ENCODE results near the gene RAMP3. TPM values are rescaled to one million over a fixed set of nuclear protein-coding genes. Genes with fewer than 3 reads are reported as not detected.

RAMP3 gene
- total and polyA plus RNA-seq, 2 donors (not counting 1 experiment from before 2014, with no cell fraction given), result 0.17 TPM; not detected in 1

- Histone ChIP-seq H4K20me1 (ENCODE audit: control insufficient read depth, extremely low read depth, insufficient read depth, low read length) (no peaks in the 10 kb centered on the region), H3K79me2 (ENCODE audit: control insufficient read depth, insufficient read depth, low read length) (no peaks in the 10 kb centered on the region), H3K4me2 (ENCODE audit: extremely low read depth, insufficient read depth, low read length) (no peak overlapping the region)
Observed at GRCh38 chr7:45155941-45156340, 1.6 kb upstream of the RAMP3 start.

DNA sequence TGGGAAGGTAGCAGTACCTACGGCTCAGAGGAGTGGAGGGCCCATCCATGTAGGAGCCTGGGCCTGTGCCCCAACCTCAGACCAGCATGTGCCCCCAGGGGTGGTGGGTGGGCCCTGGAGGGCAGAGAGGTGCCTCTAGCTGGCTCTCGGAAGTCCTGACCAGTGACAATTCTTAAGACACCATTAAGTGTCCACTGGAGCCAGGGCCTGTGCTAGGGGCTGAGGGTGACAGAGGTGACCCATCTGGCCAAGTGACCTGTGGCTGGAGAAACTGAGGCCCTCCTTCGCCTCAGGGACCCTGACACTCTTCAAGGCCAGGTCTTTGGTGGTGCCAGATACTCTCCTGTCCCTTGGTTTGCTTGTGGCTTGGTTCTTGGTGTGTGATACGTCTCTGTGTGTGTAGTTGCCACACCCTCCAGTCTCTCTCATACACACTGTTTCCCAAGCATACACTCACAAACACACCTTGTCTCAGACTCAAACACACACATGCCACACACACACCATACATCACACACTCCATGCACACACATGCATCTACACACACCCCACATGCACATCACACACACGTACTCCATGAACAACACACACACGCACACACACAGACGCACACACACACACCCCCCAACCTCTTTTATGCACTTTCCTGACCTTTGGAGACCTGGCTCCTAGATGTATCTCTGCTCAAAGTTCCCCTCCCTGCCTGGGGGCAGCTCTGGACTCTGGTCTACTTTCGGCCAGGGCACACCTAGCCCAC is 897 bp upstream of the RAMP3 start:
- H2AFZ ChIP-seq (ENCODE audit: low read length), result no peak overlapping the region
- H3K36me3 ChIP-seq (ENCODE audit: control insufficient read depth, insufficient read depth, low read length), result no peaks in the 10 kb centered on the region
- DNase-seq (ENCODE audit: low read depth in 2 of 2), result no peak
- TF ChIP-seq EZH2 (IDR thresholded peaks at IDR 0.05; ENCODE audit: low read length, missing control alignments), result no peak
- TF ChIP-seq, protein P1, sequence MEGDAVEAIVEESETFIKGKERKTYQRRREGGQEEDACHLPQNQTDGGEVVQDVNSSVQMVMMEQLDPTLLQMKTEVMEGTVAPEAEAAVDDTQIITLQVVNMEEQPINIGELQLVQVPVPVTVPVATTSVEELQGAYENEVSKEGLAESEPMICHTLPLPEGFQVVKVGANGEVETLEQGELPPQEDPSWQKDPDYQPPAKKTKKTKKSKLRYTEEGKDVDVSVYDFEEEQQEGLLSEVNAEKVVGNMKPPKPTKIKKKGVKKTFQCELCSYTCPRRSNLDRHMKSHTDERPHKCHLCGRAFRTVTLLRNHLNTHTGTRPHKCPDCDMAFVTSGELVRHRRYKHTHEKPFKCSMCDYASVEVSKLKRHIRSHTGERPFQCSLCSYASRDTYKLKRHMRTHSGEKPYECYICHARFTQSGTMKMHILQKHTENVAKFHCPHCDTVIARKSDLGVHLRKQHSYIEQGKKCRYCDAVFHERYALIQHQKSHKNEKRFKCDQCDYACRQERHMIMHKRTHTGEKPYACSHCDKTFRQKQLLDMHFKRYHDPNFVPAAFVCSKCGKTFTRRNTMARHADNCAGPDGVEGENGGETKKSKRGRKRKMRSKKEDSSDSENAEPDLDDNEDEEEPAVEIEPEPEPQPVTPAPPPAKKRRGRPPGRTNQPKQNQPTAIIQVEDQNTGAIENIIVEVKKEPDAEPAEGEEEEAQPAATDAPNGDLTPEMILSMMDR (conservative IDR thresholded peaks at IDR 0.05 in 1 of 2, IDR thresholded peaks at IDR 0.05 in 1 of 2; ENCODE audit: low read depth in 1 of 2, low read length in 2 of 2), result no peak
- peaks cover 19% of the 10 kb centered on the region for H3K27me3 ChIP-seq (ENCODE audit: control insufficient read depth, insufficient read depth, low read length)
- no peaks in the 10 kb centered on the region for H4K20me1 ChIP-seq (ENCODE audit: control insufficient read depth, extremely low read depth, insufficient read depth, low read length)
- H3K4me3 ChIP-seq (replicated peaks in 1 of 4; ENCODE audit: control extremely low read depth in 1 of 4, insufficient read depth in 1 of 4, low read depth in 3 of 4, low read length in 4 of 4), result no peak overlapping the region
- no peak overlapping the region for H3K27ac ChIP-seq (ENCODE audit: insufficient read depth, low read length)
- H3K9me3 ChIP-seq (ENCODE audit: control insufficient read depth, insufficient read depth, low read depth, low read length), result no peaks in the 10 kb centered on the region
- H3K79me2 ChIP-seq (ENCODE audit: control insufficient read depth, insufficient read depth, low read length), result no peaks in the 10 kb centered on the region
- H3K4me2 ChIP-seq (ENCODE audit: extremely low read depth, insufficient read depth, low read length), result no peak overlapping the region
- no peaks in the 10 kb centered on the region for H3K4me1 ChIP-seq (ENCODE audit: control insufficient read depth, extremely low read depth, insufficient read depth, low read length)
- no peak overlapping the region for H3K9ac ChIP-seq (ENCODE audit: insufficient read depth, low read length)

More at GRCh38 chr7:45155941-45156340, 1.6 kb upstream of the RAMP3 start:
- Histone ChIP-seq H3K27ac (ENCODE audit: insufficient read depth, low read length) (no peak overlapping the region), H3K9me3 (ENCODE audit: control insufficient read depth, insufficient read depth, low read depth, low read length) (no peaks in the 10 kb centered on the region), H3K9ac (ENCODE audit: insufficient read depth, low read length) (no peak overlapping the region), H3K4me1 (ENCODE audit: control insufficient read depth, extremely low read depth, insufficient read depth, low read length) (no peaks in the 10 kb centered on the region), H3K36me3 (ENCODE audit: control insufficient read depth, insufficient read depth, low read length) (no peaks in the 10 kb centered on the region), H3K27me3 (ENCODE audit: control insufficient read depth, insufficient read depth, low read length) (peaks cover 19% of the 10 kb centered on the region), H3K4me3 (replicated peaks in 1 of 4; ENCODE audit: control extremely low read depth in 1 of 4, insufficient read depth in 1 of 4, low read depth in 3 of 4, low read length in 4 of 4) (no peak overlapping the region), H2AFZ (ENCODE audit: low read length) (no peak overlapping the region)
- DNase-seq (ENCODE audit: low read depth in 2 of 2), result no peak
- TF ChIP-seq EZH2 (IDR thresholded peaks at IDR 0.05; ENCODE audit: low read length, missing control alignments), result no peak
- TF ChIP-seq, protein P1 (conservative IDR thresholded peaks at IDR 0.05 in 1 of 2, IDR thresholded peaks at IDR 0.05 in 1 of 2; ENCODE audit: low read depth in 1 of 2, low read length in 2 of 2), result no peak

DNA sequence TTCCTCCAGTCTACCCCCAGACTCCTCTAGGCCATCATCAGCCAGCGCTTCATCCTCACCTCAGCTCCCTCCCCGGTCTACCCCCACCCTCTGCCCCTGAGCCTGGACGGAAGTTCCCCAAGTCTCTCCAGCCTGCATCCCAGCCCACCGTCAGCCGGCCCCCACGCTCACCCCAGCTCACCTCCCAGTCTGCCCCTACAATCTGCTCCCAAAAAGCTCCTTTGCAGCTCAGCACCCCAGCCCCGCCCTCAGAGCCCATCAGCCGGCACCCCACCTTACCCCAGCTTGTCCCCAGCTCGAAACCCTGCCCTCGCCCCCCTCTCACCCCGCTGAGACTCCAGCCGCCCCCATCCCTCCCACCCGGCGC is 322 bp upstream of the RAMP3 start:
- no peak overlapping the region for H3K27ac ChIP-seq (ENCODE audit: insufficient read depth, low read length)
- no peak for DNase-seq (ENCODE audit: low read depth in 2 of 2)
- no peaks in the 10 kb centered on the region for H4K20me1 ChIP-seq (ENCODE audit: control insufficient read depth, extremely low read depth, insufficient read depth, low read length)
- H3K79me2 ChIP-seq (ENCODE audit: control insufficient read depth, insufficient read depth, low read length), result no peaks in the 10 kb centered on the region
- no peak overlapping the region for H3K9ac ChIP-seq (ENCODE audit: insufficient read depth, low read length)
- no peaks in the 10 kb centered on the region for H3K36me3 ChIP-seq (ENCODE audit: control insufficient read depth, insufficient read depth, low read length)
- peaks cover 19% of the 10 kb centered on the region for H3K27me3 ChIP-seq (ENCODE audit: control insufficient read depth, insufficient read depth, low read length)
- H3K9me3 ChIP-seq (ENCODE audit: control insufficient read depth, insufficient read depth, low read depth, low read length), result no peaks in the 10 kb centered on the region
- TF ChIP-seq, protein P1 (conservative IDR thresholded peaks at IDR 0.05 in 1 of 2, IDR thresholded peaks at IDR 0.05 in 1 of 2; ENCODE audit: low read depth in 1 of 2, low read length in 2 of 2), result no peak
- no peak for TF ChIP-seq EZH2 (IDR thresholded peaks at IDR 0.05; ENCODE audit: low read length, missing control alignments)
- H3K4me1 ChIP-seq (ENCODE audit: control insufficient read depth, extremely low read depth, insufficient read depth, low read length), result no peaks in the 10 kb centered on the region
- H3K4me2 ChIP-seq (ENCODE audit: extremely low read depth, insufficient read depth, low read length), result no peak overlapping the region
- no peak overlapping the region for H2AFZ ChIP-seq (ENCODE audit: low read length)
- H3K4me3 ChIP-seq (replicated peaks in 1 of 4; ENCODE audit: control extremely low read depth in 1 of 4, insufficient read depth in 1 of 4, low read depth in 3 of 4, low read length in 4 of 4), result no peak overlapping the region

All from fibroblast of lung (primary cell).